Stomach (tissue), 4 donors: Measurements from ENCODE around the gene DCLK2.

Experiments used
- POLR2AphosphoS5 ChIP-seq, 3 donors: sonication (generic); formaldehyde crosslinking; IDR thresholded peaks; one replicate each; pipeline ENCODE4 v1.6.1; 2016; ENCODE audit warnings: antibody characterized with exemption in 3 of 3
- TF ChIP-seq, protein P1 (sequence below), 7 experiments: fragments of 450-650 bp in 4 of 7; fragments of 200-600 bp in 3 of 7; sonication (generic) in 3 of 7; IDR thresholded peaks; one replicate each; pipeline ENCODE4 v1.5.1; 2016 to 2019; ENCODE audit warnings: antibody characterized with exemption in 7 of 7, control low read depth in 2 of 7, mild to moderate bottlenecking in 1 of 7

DNA sequence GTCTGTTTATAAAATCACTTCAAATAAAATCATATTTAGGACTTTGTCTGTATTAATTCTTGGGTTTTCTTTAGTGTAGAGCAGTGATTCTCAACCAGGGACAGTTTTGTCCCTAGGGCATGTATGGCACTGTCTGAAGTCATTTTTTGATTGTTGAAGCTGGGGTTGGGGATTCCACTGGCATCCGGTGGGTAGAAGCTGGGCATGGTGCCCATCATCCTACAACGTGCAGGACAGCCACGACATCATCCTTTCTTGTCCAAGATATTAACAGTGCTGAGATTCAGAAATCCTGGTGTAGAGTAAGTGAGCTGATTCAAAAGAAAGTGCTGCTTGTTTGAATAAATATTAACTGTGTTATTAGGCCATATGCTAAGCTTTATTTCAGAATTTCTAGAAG, 28.6 kb downstream of the DCLK2 start:
- TF ChIP-seq, protein P1, sequence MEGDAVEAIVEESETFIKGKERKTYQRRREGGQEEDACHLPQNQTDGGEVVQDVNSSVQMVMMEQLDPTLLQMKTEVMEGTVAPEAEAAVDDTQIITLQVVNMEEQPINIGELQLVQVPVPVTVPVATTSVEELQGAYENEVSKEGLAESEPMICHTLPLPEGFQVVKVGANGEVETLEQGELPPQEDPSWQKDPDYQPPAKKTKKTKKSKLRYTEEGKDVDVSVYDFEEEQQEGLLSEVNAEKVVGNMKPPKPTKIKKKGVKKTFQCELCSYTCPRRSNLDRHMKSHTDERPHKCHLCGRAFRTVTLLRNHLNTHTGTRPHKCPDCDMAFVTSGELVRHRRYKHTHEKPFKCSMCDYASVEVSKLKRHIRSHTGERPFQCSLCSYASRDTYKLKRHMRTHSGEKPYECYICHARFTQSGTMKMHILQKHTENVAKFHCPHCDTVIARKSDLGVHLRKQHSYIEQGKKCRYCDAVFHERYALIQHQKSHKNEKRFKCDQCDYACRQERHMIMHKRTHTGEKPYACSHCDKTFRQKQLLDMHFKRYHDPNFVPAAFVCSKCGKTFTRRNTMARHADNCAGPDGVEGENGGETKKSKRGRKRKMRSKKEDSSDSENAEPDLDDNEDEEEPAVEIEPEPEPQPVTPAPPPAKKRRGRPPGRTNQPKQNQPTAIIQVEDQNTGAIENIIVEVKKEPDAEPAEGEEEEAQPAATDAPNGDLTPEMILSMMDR (IDR thresholded peaks at IDR 0.05), result no peak
- TF ChIP-seq POLR2AphosphoS5 (IDR thresholded peaks at IDR 0.05), result no peak
